ENCODE measurements around the gene PHACTR4.

DNA sequence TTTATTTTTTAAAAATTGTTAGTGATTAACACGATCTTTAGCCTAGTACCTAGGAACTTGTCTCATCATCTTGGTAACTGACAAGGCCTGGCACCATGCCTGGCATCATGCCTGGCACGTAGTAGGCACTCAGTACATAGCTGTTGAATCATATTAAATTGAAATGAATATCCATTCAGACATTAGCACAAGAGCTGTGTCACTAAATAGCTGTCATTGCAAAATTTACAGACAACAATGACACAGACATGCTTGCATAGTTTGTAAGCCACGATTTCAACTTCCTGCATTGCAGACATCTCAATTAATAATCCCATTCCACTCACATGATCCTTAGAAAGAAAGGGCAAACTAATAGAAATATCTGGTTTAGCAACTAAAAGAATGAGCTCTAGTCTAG lies 15.4 kb upstream of the PHACTR4 start:
- TF ChIP-seq, protein P1, sequence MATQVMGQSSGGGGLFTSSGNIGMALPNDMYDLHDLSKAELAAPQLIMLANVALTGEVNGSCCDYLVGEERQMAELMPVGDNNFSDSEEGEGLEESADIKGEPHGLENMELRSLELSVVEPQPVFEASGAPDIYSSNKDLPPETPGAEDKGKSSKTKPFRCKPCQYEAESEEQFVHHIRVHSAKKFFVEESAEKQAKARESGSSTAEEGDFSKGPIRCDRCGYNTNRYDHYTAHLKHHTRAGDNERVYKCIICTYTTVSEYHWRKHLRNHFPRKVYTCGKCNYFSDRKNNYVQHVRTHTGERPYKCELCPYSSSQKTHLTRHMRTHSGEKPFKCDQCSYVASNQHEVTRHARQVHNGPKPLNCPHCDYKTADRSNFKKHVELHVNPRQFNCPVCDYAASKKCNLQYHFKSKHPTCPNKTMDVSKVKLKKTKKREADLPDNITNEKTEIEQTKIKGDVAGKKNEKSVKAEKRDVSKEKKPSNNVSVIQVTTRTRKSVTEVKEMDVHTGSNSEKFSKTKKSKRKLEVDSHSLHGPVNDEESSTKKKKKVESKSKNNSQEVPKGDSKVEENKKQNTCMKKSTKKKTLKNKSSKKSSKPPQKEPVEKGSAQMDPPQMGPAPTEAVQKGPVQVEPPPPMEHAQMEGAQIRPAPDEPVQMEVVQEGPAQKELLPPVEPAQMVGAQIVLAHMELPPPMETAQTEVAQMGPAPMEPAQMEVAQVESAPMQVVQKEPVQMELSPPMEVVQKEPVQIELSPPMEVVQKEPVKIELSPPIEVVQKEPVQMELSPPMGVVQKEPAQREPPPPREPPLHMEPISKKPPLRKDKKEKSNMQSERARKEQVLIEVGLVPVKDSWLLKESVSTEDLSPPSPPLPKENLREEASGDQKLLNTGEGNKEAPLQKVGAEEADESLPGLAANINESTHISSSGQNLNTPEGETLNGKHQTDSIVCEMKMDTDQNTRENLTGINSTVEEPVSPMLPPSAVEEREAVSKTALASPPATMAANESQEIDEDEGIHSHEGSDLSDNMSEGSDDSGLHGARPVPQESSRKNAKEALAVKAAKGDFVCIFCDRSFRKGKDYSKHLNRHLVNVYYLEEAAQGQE (IDR thresholded peaks at IDR 0.05; ENCODE audit: unreplicated experiment), result no peak
- no peak for TF ChIP-seq CTCF (conservative IDR thresholded peaks at IDR 0.05; ENCODE audit: low read depth in 2 of 2)
- no peak for TF ChIP-seq POLR2AphosphoS5 (IDR thresholded peaks at IDR 0.05; ENCODE audit: low read depth)
- TF ChIP-seq CREB1 (CRISPR knock-in tag; IDR thresholded peaks at IDR 0.05; ENCODE audit: low read depth), result no peak
- no peak for TF ChIP-seq EZH2 (IDR thresholded peaks at IDR 0.05; ENCODE audit: low read depth, unreplicated experiment)
- TF ChIP-seq STAT1 (IDR thresholded peaks at IDR 0.05; ENCODE audit: unreplicated experiment), result no peak
- TF ChIP-seq ETS1 (IDR thresholded peaks at IDR 0.05), result no peak
- no peak for TF ChIP-seq EZH2phosphoT487 (IDR thresholded peaks at IDR 0.05; ENCODE audit: unreplicated experiment)
- no peak for TF ChIP-seq ZNF331 (CRISPR knock-in tag; IDR thresholded peaks at IDR 0.05; ENCODE audit: low read depth)

All from GM23338 (cell line).